ENCODE measurements around the gene TPRN. TPM values are rescaled to one million over a fixed set of nuclear protein-coding genes. Genes with fewer than 3 reads are reported as not detected.
A peak's percentile ranks its signal among the peaks of the same experiment; 100 is the strongest.
"Not testable (repeated sequence)": the region's sequence is repeated elsewhere in the genome, so short reads cannot be mapped to it uniquely, and the experiment has no call there.

Gene TPRN
- total and polyA plus RNA-seq, 7 donors = 3.0 to 80.5 (median 4.6) TPM

GRCh38 chr9:137241490-137242268 lies 41.1 kb upstream of the TPRN start:
- Histone ChIP-seq H3K4me3 (peak overlapping the region; percentile 68 to 88 (median 80)), H3K27me3 (no peaks in the 10 kb centered on the region), H3K36me3 (peaks cover 4 to 19% (median 15%) of the 10 kb centered on the region in 4 donors), H3K9me3 (no peaks in the 10 kb centered on the region), H3K27ac (peak overlapping the region; percentile 92 to 97 (median 92)), H3K4me1 (peaks cover 2 to 62% (median 46%) of the 10 kb centered on the region in 4 donors)
- WGBS, 2 donors = 1 to 3% methylated on average over 83 of the region's 83 CpGs
- TF ChIP-seq POLR2AphosphoS5 (IDR thresholded peaks at IDR 0.05) (peak in 3 of 4 donors; percentile 3 to 29 (median 10)), POLR2A (IDR thresholded peaks at IDR 0.05) (no peak)
- intact Hi-C loops (cut with DNase I) = loop anchor here (2.0 kb wide), 3 partner anchors 13 to 41 kb away; partner anchors contain the start of genes NELFB, RNF208 and TPRN
- DNase-seq = peak; percentile 86

GRCh38 chr9:137240841-137241489 lies 40.4 kb upstream of the TPRN start, which contains the start of gene TUBB4B:
TSS of gene TUBB4B (plus strand) at chr9:137241287. CDS start at chr9:137241361, 74 bp downstream.
- Histone ChIP-seq H3K4me1 (peaks cover 2 to 69% (median 54%) of the 10 kb centered on the region in 4 donors), H3K9me3 (no peaks in the 10 kb centered on the region), H3K27me3 (no peaks in the 10 kb centered on the region), H3K36me3 (peaks cover 4 to 19% (median 15%) of the 10 kb centered on the region in 4 donors), H3K27ac (peak within 1 kb of the TSS; percentile 98 to 100 (median 98)), H3K4me3 (peak within 1 kb of the TSS; percentile 79 to 90 (median 86))
- peak; percentile 100 for TF ChIP-seq POLR2AphosphoS5 (IDR thresholded peaks at IDR 0.05)
- TF ChIP-seq POLR2A (IDR thresholded peaks at IDR 0.05) = peak; percentile 100
- TF ChIP-seq, protein P1, sequence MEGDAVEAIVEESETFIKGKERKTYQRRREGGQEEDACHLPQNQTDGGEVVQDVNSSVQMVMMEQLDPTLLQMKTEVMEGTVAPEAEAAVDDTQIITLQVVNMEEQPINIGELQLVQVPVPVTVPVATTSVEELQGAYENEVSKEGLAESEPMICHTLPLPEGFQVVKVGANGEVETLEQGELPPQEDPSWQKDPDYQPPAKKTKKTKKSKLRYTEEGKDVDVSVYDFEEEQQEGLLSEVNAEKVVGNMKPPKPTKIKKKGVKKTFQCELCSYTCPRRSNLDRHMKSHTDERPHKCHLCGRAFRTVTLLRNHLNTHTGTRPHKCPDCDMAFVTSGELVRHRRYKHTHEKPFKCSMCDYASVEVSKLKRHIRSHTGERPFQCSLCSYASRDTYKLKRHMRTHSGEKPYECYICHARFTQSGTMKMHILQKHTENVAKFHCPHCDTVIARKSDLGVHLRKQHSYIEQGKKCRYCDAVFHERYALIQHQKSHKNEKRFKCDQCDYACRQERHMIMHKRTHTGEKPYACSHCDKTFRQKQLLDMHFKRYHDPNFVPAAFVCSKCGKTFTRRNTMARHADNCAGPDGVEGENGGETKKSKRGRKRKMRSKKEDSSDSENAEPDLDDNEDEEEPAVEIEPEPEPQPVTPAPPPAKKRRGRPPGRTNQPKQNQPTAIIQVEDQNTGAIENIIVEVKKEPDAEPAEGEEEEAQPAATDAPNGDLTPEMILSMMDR (IDR thresholded peaks at IDR 0.05) = no peak
- TF ChIP-seq EP300 (IDR thresholded peaks at IDR 0.05) = no peak
- peak; percentile 100 for DNase-seq
- intact Hi-C loops (cut with DNase I) = loop anchor here (2.0 kb wide), 3 partner anchors 14 to 40 kb away; partner anchors contain the start of genes NELFB, RNF208 and TPRN
- whole genome bisulfite sequencing, 2 donors = 0 to 1% methylated on average over 67 of the region's 67 CpGs

- no peaks in the 10 kb centered on the region for H3K9me3 ChIP-seq
- peak; percentile 92 for DNase-seq
- H3K27me3 ChIP-seq = peaks cover 0 to 2% (median 0%) of the 10 kb centered on the region in 3 donors
- TF ChIP-seq, protein P1 (IDR thresholded peaks at IDR 0.05) = no peak
- TF ChIP-seq POLR2AphosphoS5 (IDR thresholded peaks at IDR 0.05) (peak in 3 of 4 donors; percentile 17 to 38 (median 22)), POLR2A (IDR thresholded peaks at IDR 0.05) (peak in 1 of 2 donors; percentile 22), EP300 (IDR thresholded peaks at IDR 0.05) (no peak)
- intact Hi-C loops (cut with DNase I) = loop anchor here (2.0 kb wide), 3 partner anchors 14 to 40 kb away; partner anchors contain the start of genes NELFB, RNF208 and TPRN
- H3K27ac ChIP-seq = peak overlapping the region; percentile 98 to 100 (median 98)
- H3K4me3 ChIP-seq = peak overlapping the region; percentile 63 to 90 (median 78)
- H3K36me3 ChIP-seq = peaks cover 4 to 19% (median 15%) of the 10 kb centered on the region in 4 donors
- H3K4me1 ChIP-seq = peaks cover 2 to 75% (median 58%) of the 10 kb centered on the region in 4 donors
- WGBS, 2 donors = 0% methylated on average over 58 of the region's 58 CpGs
Measured at GRCh38 chr9:137240318-137240840, 39.8 kb upstream of the TPRN start.

DNA sequence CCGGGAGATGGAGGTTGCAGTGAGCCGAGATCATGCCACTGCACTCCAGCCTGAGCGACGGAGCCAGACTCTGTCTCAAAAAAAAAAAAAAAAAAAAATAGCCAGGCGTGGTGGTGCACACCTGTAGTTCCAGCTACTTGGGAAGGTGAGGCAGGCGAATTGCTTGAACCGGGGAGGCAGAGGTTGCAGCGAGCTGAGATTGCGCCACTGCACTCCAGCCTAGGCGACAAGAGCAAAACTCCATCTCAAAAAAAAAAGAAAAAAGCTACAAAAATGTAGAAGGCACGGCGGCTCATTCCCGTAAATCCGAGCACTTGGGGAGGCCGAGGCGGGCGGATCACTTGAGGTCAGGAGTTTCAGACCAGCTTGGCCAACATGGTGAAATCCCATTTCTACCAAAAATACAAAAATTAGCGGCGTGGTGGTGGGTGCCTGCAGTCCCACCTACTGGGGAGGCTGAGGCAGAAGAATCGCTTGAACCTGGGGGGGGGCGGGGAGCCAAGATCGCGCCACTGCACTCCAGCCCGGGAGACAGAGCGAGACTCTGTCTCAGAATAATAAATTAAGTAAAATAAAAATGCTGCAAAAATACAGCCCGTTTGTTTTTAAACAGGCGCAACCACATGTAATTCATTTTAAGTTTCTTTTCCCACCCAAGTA lies 39.1 kb upstream of the TPRN start:
- not testable (repeated sequence) for H3K9me3 ChIP-seq, DNase-seq, H3K27me3 ChIP-seq
- peak overlapping the region; percentile 98 to 100 (median 98) for H3K27ac ChIP-seq
- H3K36me3 ChIP-seq = peaks cover 4 to 19% (median 15%) of the 10 kb centered on the region in 4 donors
- 15 to 43% methylated on average over 27 of the region's 27 CpGs for WGBS, 2 donors
- H3K4me1 ChIP-seq = peaks cover 2 to 75% (median 59%) of the 10 kb centered on the region in 4 donors
- intact Hi-C loops (cut with DNase I) = loop anchor here (2.0 to 5.0 kb wide), 4 partner anchors 15 to 52 kb away; partner anchors contain the start of genes ANAPC2, NELFB, RNF208 and SSNA1
- peak overlapping the region; percentile 63 to 90 (median 78) for H3K4me3 ChIP-seq

Measured in sigmoid colon (tissue), 7 donors.